ENCODE results near the gene ADGRL2.

The ADGRL2 gene

GRCh38 chr1:81808760-81809159 is 8.0 kb downstream of the ADGRL2 start:
- no peak for DNase-seq

GRCh38 chr1:81809808-81810207 is 9.1 kb downstream of the ADGRL2 start:
- no peak for DNase-seq

- DNase-seq = no peak
Observed at GRCh38 chr1:81811757-81812371, 11.1 kb downstream of the ADGRL2 start.

- no peak for DNase-seq
Observed at GRCh38 chr1:81812712-81813111, 12.0 kb downstream of the ADGRL2 start.

- DNase-seq = no peak
Observed at GRCh38 chr1:81813691-81814090, 13.0 kb downstream of the ADGRL2 start.

- no peak for DNase-seq
Observed at GRCh38 chr1:81819613-81820012, 18.9 kb downstream of the ADGRL2 start.

GRCh38 chr1:81820765-81821164 is 20.0 kb downstream of the ADGRL2 start:
- DNase-seq = no peak

- DNase-seq = no peak
Observed at GRCh38 chr1:81823082-81823481, 22.3 kb downstream of the ADGRL2 start.

- no peak for DNase-seq
Observed at GRCh38 chr1:81824759-81825158, 24.0 kb downstream of the ADGRL2 start.

GRCh38 chr1:81827942-81828341 is 27.2 kb downstream of the ADGRL2 start:
- DNase-seq = no peak

GRCh38 chr1:81832573-81832972 is 31.8 kb downstream of the ADGRL2 start:
- DNase-seq = no peak

- no peak for DNase-seq
Observed at GRCh38 chr1:81833722-81834121, 33.0 kb downstream of the ADGRL2 start.

- DNase-seq = no peak
Observed at GRCh38 chr1:81834268-81834667, 33.5 kb downstream of the ADGRL2 start.

GRCh38 chr1:81834921-81835698 is 34.4 kb downstream of the ADGRL2 start:
- no peak for DNase-seq

GRCh38 chr1:81836007-81836626 is 35.4 kb downstream of the ADGRL2 start:
- no peak for DNase-seq

- no peak for DNase-seq
Observed at GRCh38 chr1:81838600-81839218, 38.0 kb downstream of the ADGRL2 start.

GRCh38 chr1:81840805-81841204 is 40.1 kb downstream of the ADGRL2 start:
- no peak for DNase-seq

- DNase-seq = no peak
Observed at GRCh38 chr1:81841795-81842194, 41.1 kb downstream of the ADGRL2 start.

GRCh38 chr1:81844477-81844876 is 43.7 kb downstream of the ADGRL2 start:
- DNase-seq = no peak

- DNase-seq = no peak
Observed at GRCh38 chr1:81846630-81847029, 45.9 kb downstream of the ADGRL2 start.

- no peak for DNase-seq
Observed at GRCh38 chr1:81847063-81847462, 46.3 kb downstream of the ADGRL2 start.

GRCh38 chr1:81848880-81849682 is 48.3 kb downstream of the ADGRL2 start:
- DNase-seq = no peak

- no peak for DNase-seq
Observed at GRCh38 chr1:81850031-81850430, 49.3 kb downstream of the ADGRL2 start.
